ENCODE measurements around the gene PMEL. TPM values are rescaled to one million over a fixed set of nuclear protein-coding genes. Genes with fewer than 3 reads are reported as not detected.
A peak's percentile ranks its signal among the peaks of the same experiment; 100 is the strongest.

Gene PMEL
- polyA plus RNA-seq, 3 donors: 3.1 to 5.3 (median 3.4) TPM

DNA sequence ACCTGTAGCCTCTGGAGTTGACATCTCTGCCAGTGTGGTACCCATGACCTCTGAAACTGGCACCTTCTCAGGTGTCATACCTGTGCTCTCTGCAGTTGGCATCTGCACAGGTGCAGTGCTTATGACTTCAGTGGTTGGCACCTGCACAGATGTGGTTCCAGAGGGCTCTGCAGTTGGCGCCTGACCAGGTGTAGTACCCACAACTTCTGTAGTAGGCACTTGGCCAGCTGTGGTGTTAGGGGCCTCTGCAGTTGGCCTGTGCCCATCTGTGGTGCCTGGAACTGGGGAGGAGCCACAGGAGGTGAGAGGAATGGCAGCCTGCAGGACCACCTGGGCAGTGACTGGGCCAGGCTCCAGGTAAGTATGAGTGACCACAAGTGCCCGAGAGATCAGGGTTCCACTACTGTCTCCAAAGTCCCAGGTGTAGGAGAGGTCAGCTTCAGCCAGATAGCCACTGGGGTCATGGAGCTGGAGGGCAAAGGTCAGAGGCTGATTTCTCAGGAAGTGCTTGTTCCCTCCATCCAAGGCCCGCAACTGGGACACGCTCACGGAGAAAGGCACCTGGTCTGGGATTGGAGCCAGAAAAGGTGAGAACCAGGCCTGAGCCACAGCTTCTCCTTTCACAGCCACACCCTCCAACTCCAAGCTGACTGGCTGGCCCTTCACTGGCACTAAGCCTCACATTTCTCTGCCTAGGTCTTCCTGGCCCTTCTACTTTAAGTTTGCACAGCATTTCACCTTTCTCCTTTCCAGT lies 8.6 kb downstream of the PMEL start:
- no peak for DNase-seq (ENCODE audit: extremely low read depth in 1 of 11, low read depth in 9 of 11, low spot score in 4 of 11)

DNA sequence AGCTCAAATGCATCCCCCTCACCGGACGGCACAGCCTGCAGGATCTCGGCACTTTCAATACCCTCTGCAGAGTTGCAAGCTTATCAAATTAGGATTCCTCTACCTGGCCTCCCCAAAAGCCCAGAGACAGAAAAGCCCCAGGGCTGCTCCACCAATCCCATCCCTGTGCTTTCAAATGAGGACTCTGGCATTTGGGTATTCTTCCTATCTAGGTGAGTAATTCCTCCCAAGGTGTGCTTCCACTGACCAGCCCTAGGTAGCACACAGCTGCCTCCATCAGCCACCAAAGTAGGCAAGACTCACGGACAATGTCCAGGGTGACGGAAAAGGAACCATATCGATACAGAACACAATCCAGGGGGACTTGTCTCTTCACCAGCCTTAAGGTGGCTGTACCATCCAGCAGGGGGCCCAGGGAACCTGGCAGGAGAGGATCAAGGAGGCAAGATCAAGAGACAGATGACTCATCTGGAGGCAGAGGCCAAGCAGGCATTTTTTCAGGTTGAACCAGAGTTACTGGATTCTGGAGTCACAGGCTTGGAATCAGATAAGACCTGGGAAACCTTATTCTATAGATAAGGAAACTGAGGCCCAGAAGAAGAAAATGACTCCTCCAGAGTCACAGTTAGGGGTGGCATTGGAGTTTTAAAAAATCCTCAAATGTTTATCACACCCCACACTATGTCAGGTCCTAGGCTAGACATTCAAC lies 9.9 kb downstream of the PMEL start:
- no peak for DNase-seq (ENCODE audit: extremely low read depth in 1 of 11, low read depth in 9 of 11, low spot score in 4 of 11)

DNA sequence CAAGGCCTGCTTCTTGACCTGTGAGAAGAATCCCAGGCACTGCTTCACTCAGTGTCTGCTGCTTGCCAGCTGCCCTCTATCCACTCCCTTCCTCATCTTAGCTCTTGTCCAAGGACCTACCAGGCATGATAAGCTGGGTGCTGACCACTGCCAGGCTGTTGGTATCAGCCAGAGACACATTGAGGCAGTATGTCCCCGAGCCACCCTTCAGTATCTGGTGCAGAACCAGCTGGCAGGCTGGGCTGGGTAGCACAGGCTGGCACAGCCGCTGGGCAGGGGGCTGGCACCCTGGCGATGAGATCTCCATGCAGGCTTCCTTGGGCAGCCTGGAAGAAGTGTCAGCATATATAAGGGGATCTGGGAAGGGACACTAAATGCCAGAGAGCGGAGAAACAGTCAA lies 10.5 kb downstream of the PMEL start:
- no peak for DNase-seq (ENCODE audit: extremely low read depth in 1 of 11, low read depth in 9 of 11, low spot score in 4 of 11)

DNA sequence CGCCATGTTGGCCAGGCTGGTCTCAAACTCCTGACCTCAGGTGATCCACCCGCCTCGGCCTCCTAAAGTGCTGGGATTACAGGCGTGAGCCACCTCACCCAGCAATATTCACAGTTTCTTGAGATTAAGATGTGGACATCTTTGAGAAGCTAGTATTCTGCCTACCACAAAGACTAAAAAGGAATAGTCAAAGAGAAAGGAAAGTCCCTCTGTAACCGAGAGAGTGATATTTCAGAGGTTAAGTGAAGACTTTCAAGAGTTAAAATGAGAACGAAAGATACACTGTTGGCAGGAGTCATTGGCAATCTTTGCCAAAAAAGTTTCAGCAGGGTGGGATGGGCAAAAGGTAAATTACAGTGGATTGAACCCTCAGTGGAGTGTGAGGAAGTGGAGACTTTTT lies 19.3 kb downstream of the PMEL start:
- no peak for DNase-seq (ENCODE audit: extremely low read depth in 1 of 11, low read depth in 9 of 11, low spot score in 4 of 11)

DNA sequence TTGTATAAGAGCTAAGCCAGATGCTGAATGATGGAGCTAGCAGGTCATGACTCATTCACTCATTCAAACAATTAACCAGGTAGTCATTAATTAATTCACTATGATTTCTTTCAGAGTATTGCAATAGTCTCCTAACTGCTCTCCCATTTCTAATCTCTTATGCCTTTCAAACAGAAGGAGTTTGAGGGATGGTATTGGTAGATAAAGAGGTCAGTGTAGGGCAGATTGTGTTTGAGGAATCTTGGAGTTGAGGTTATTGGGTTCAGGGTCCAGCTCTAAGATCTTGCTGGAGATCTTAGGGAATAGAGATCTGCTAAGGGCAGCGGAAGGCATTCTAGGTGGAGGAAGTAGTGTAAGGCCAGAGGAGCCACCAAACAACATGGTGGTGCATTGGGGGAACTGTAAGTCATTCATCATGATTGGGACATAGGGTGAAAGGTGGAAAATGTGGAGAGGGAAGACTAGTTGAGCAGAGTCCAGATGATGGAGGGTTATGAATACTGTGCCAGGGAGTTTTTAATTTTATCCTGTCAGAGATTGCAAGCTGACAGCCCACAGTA lies 23.2 kb downstream of the PMEL start:
- DNase-seq (ENCODE audit: extremely low read depth in 1 of 11, low read depth in 9 of 11, low spot score in 4 of 11): no peak

DNA sequence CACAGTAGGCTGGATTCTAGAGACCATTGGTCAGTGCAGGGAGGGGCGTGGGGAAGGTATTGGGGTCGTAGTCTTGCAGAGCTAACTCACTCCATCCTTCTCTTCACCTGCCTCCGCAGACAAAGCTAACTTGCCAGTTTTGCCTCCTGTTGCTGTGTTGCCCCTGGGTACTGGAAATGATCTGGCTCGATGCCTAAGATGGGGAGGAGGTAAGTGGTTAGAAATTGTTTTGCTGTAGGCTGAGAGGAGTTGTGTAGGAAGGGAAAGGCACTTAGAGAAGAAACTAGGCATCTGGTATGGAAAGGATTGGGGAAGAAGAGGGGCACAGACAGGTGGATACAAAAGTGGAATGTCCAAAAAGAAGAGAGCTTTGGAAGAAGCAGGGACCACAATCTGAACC lies 23.8 kb downstream of the PMEL start:
- no peak for DNase-seq (ENCODE audit: extremely low read depth in 1 of 11, low read depth in 9 of 11, low spot score in 4 of 11)

DNA sequence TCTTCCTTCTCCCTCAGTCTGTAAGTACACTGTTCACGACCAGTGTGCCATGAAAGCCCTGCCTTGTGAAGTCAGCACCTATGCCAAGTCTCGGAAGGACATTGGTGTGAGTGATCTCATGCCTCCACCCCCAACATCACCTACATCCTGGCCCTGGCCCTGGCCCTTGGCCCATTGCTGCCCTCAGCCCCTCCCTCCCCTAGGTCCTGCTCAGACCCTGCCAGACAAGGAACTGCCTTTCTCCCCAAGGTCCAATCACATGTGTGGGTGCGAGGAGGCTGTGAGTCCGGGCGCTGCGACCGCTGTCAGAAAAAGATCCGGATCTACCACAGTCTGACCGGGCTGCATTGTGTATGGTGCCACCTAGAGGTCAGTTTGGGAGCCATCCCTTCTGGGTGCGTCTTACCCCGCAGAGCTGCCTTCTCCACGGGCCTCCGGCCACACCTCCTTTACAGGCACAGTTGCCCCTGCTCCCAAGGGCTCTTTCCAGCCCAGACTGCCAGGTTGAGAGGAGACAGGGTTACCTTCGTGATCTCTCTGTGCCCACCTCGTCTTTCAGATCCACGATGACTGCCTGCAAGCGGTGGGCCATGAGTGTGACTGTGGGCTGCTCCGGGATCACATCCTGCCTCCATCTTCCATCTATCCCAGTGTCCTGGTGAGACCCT lies 25.6 kb downstream of the PMEL start:
- peak in 10 of 11 donors; percentile 71 to 87 (median 79) for DNase-seq (ENCODE audit: extremely low read depth in 1 of 11, low read depth in 9 of 11, low spot score in 4 of 11)

DNA sequence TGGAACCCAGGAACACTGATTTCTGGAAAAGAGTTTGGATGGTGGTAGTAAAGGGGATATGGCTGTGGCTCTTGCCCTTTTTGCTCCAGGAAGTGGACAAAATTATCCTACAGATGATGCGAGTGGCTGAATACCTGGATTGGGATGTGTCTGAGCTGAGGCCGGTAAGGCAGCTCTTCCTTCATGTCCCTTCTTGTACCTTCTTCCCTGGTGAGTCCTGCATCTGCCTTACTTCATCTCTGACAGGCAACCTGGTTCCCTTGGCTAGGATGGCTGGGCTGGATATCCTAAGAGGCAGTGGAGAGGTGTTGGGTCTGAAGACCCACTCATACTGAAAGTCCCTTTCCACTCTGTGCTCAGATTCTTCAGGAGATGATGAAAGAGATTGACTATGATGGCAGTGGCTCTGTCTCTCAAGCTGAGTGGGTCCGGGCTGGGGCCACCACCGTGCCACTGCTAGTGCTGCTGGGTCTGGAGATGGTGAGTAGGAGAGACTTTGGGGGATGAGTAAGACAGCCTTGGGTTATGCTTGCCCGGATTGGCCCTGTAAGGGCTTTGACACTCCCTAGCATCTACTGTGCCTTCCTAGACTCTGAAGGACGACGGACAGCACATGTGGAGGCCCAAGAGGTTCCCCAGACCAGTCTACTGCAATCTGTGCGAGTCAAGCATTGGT lies 26.9 kb downstream of the PMEL start:
- DNase-seq (ENCODE audit: extremely low read depth in 1 of 11, low read depth in 9 of 11, low spot score in 4 of 11): no peak

DNA sequence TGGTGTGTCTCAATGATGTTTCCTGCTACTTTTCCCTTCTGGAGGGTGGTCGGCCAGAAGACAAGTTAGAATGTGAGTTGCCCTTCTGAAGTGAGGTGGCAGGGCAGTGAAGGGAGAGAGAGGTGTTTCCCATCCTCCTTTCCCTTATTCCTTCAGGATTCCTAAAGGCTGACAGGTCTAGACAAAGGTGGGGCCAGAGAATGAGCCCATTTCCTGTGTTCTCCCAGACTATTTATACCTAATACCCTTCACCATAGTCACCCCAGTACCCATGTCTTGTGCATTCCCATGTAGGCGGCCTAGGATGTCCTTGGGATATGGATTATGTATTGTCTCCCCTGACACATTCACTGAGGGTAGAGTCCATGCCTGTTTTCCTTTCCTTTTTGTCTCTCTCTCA lies 27.9 kb downstream of the PMEL start:
- DNase-seq (ENCODE audit: extremely low read depth in 1 of 11, low read depth in 9 of 11, low spot score in 4 of 11): no peak

DNA sequence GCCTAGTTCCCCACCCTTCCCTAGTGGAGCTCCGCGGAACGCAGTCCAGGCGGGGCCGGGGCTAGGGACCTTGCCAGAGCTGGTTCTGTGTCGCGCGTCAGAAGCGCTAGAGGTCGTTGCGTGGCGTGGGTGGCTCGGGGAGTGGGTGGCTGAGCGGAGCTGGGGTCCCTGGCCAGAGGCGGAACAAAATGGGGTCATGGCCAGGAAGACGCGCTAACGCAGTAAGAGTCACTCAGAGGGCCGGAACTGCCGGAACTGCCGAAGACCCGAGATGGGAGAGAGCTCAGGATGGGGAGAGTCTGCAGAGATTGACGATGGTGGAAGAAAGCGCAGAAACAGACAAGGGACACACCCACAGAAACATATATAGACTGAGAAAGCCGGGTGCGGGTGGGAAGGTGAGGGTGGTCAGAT lies 30.1 kb downstream of the PMEL start:
- no peak for DNase-seq (ENCODE audit: extremely low read depth in 1 of 11, low read depth in 9 of 11, low spot score in 4 of 11)

DNA sequence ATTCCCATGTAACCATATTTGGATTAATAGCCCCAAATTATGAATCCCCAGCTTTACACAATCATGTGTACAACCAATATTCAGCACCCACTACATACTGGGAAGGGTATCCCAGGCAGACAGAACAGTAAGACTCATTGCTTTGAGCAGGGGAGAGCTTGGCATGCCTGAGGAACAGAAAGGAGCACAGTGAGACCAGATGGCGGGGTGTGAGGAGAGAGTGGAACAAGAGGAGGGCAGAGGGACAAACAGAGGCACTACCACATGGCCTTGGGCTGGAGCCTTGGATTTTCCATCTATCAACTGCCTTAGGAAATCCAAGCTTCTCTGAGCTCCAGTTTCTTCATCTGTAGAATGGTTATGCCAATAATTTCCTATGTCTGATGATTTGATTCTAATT lies 31.1 kb downstream of the PMEL start:
- DNase-seq (ENCODE audit: extremely low read depth in 1 of 11, low read depth in 9 of 11, low spot score in 4 of 11): no peak

DNA sequence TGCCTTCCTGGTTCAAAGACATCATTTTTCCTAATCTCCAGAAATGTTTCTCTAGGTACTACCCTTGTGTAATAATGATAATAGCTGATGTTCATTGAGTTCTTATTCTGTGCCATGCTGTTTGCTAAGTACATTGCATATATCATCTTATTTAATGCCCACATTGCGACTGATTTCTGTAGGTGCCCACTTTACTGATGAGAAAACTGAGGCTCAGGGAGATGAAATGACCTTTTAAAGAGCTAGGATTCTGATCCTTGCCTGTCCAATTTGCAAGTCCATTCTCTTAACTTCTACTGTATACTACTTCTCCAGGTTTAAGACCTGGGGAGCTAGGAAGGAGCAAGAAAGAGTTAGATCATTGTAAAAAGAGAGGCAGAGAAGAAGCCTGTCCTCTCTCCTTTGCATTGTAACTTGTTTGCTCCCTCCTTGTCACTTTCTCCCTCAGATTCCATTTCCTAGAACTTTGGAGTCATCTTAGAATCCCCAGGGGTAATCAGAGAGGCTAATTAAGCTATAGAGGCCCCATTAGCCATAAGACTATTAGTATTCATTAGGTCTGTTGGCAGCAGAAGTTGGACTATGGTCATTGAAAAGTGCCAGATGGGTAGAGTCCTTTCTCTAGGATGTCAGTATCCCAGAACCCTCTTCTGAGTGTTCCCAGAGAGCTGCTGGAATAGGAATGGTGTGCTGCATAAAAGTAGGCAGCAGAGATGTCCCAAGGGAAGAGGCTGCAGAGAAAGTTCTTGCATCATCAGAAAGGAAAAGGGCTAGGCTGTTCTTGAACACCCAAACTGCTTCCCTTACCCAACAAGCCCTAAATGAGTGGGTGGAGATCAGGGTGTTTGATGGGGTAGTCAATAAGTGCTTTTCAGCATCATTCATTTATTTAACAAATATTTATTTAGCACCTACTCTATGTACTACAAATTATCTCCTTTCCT lies 31.8 kb downstream of the PMEL start:
- DNase-seq (ENCODE audit: extremely low read depth in 1 of 11, low read depth in 9 of 11, low spot score in 4 of 11): no peak

DNA sequence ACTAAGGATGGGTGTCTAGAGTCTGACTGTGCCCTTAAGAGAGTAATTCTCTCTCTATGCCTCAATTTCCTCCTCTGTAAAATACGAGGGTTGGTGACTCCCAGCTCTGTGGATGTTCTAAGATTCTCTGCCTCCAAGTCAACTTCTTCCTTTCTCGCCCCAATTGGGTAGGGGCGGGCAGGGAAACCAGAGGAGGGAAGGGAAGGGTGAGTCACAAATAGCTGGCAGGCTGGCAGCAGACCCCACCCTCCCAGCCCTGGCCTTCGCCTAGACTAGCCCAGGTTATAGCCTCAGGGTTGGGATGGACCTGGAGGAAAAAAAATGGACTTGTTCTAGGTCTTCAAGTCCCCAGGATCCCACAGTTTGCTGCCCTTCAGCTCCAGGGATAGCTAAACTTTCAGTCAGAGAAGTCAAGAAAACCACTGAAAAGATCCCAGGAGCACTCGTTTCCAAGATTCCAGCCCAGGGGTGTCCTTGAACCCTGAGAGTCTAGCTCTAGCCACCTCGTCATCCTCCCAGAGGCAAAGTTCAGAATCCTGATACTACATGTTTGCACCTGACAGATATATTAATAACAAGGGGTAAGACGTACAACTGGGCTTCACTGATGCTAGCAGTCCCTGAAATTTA lies 32.6 kb downstream of the PMEL start:
- no peak for DNase-seq (ENCODE audit: extremely low read depth in 1 of 11, low read depth in 9 of 11, low spot score in 4 of 11)

DNA sequence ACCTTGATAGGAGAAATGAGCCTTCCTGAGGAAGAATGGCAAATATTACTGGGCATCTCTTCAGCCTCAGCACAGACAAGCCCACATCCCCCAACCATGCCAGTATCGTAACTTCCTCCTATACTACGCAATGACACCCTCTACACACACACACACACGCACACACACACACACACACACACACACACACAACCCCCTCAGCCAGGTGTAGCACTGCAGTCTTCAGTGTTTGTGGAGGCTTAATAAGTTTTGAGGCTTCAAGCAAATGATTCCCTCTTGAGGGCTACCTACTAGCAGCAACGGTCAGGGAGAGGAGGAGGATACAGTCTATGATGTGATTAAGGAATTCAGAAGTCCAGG lies 33.3 kb downstream of the PMEL start:
- DNase-seq (ENCODE audit: extremely low read depth in 1 of 11, low read depth in 9 of 11, low spot score in 4 of 11): no peak

DNA sequence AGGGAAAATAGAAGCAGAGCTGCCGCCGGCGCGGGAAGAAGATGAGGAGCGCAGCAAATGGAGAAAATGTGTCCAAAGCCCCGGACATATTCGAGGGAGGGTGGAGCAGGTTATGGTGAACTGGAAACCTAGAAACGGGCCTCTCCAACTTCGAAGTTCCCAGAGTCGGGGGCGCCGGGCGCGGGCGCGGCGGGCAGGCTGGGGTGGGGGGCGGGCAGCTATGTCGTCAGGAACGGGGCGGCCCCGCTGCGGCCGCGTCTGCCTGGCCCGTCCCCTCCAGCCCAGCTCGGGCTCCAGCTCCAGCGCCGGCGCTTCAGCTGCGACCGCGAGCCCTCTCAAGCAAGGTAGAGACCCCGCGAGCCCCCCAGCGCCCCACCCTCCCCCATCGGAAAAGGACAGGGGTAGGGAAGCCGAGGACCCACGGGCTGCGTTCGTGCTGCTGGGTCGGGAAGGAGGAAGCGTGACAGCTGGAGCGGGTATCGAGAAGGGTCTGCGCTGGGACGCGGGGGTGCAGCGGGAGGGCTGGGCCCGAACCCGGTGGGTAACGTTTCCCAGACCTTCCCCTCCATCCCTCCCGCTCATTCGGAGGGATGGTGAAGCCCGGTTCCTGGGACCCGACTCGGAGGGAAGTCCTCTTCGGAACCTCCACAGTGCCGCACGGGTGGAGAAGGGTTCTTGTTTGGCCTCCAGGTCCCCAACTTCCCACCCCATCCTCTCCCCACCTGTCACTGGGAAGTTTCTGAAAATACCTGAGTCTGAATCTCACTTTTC lies 33.9 kb downstream of the PMEL start:
- DNase-seq (ENCODE audit: extremely low read depth in 1 of 11, low read depth in 9 of 11, low spot score in 4 of 11): peak in 2 of 11 donors; percentile 23 to 37

DNA sequence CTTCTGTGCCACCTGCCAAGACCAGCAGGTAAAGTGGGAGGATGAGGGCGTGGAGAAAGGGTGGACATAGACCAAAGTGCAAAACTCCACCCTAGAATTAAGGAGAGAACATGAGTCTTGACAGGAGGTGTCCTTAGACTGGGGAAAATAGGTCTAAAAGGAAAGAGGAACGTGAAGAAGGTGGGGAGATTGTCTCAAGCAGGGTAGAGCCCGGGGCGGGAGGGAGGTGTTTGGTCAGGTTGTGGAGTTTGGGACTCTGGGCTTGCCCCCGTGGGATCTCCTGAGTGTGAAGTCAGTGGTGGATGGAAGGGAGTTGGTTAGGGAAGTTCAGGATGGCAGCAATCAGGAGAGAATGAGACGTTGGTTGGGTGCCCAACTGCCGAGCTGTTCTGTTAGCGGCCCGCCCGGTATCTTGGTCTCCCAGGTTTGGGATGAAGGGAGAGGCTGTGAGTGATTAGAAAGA lies 34.5 kb downstream of the PMEL start:
- no peak for DNase-seq (ENCODE audit: extremely low read depth in 1 of 11, low read depth in 9 of 11, low spot score in 4 of 11)

DNA sequence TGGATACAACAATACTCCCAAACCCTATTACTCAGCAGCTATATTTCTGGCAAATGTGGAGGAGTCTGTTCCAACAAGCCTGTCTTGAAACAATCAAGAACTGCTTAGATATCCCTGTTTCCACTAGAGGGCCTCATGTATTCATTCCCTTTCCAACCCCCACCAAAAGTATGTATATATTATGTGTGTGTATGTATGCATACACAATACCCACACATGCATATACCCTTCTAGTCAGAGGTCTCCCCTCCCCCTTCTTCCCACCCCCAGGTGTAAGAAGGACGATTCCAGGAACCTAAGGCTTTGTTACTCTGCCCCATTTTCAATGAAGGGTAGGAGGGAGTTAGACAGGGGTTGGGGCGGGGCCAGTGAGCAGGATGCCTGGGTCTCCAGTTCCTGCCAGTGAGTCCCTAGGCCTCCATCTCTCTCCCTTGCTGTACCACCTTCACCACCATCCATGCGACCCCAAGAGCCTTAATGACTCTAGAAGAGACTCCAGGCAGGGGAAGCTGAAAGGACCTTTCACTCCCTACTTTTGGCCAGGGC lies 35.0 kb downstream of the PMEL start, which contains the start of gene DGKA:
Gene DGKA (plus strand): TSS at position 392 of the 546 bp plus-strand sequence. CDS start 5,342 bp downstream, outside the sequence.
- peak in 4 of 11 donors; percentile 45 to 63 (median 54) for DNase-seq (ENCODE audit: extremely low read depth in 1 of 11, low read depth in 9 of 11, low spot score in 4 of 11)
